Peyer's patch (tissue), 4 donors: ENCODE measurements around the gene GPS1. TPM values are rescaled to one million over a fixed set of nuclear protein-coding genes. Genes with fewer than 3 reads are reported as not detected.
"Not testable (repeated sequence)": the region's sequence is repeated elsewhere in the genome, so short reads cannot be mapped to it uniquely, and the experiment has no call there.

ENCODE experiments used
- DNase-seq, 3 donors: peaks; one replicate each; pipeline ENCODE4 v3.0.0-alpha.2; 2017 to 2019
- H3K27ac ChIP-seq, 4 donors: fragments of 200-600 bp; sonication (generic); one replicate each; pipeline ENCODE4 v1.5.1; 2016 to 2019
- H3K27me3 ChIP-seq, 2 donors: fragments of 200-600 bp; sonication (generic); one replicate each; pipeline ENCODE4 v1.5.1; 2019
- H3K36me3 ChIP-seq, 3 donors: fragments of 200-600 bp; sonication (generic); one replicate each; pipeline ENCODE4 v1.5.1; 2016 to 2019
- H3K4me1 ChIP-seq, 4 donors: fragments of 200-600 bp; sonication (generic); one replicate each; pipeline ENCODE4 v1.5.1; 2016 to 2019
- H3K4me3 ChIP-seq, 4 donors: fragments of 200-600 bp; sonication (generic); 1 replicate in 3 of 4; 2 replicates in 1 of 4; pipeline ENCODE4 v1.5.1; 2016 to 2019; ENCODE audit warnings: mild to moderate bottlenecking in 1 of 4
- H3K9me3 ChIP-seq, 4 donors: fragments of 200-600 bp; sonication (generic); one replicate each; pipeline ENCODE4 v1.5.1; 2016 to 2019; ENCODE audit warnings: mild to moderate bottlenecking in 1 of 4
- POLR2A ChIP-seq, 2 donors: fragments of 450-650 bp; IDR thresholded peaks; one replicate each; pipeline ENCODE4 v1.5.1; 2017; ENCODE audit warnings: antibody characterized with exemption in 2 of 2, mild to moderate bottlenecking in 2 of 2, moderate library complexity in 2 of 2
- total RNA-seq, 4 donors: library from RNA; depleted of rRNA; stranded (reverse); fragments of >200 nt; gene quantifications; one replicate each; pipeline ENCODE4 v1.1.0, GENCODE V29; 2016
- TF ChIP-seq, protein P1 (sequence below), 6 experiments: fragments of 450-650 bp in 4 of 6; fragments of 200-600 bp in 2 of 6; sonication (generic) in 1 of 6; IDR thresholded peaks; one replicate each; pipeline ENCODE4 v1.5.1; 2017 to 2019; ENCODE audit warnings: antibody characterized with exemption in 6 of 6, mild to moderate bottlenecking in 3 of 6, moderate library complexity in 1 of 6

GPS1 gene
- total RNA-seq, 4 donors from 2014 or later = 69.2 to 138 (median 88.5) TPM

DNA sequence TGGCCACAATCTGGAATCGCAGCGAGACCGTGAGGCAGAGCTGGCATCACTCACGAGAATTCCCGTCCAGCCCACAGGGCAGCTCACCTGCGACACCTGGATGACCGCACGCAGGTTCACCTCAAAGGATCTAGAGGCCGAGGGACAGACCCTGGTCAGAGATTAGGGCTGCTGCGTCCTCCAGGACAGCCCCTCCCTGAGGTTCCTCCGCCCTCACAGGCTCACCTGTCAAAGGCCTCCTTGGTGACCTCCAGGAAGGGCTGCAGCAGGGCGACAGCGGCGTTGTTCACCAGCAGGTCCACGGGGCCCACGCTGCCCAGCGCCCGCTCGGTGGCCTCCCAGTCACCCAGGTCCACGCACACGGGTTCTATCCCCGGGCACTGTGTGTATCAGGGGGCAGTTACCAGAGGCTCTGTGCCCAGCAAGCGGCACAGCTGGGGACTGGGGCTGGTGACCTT, 15.0 kb upstream of the GPS1 start:
- Histone ChIP-seq H3K27ac (peak overlapping the region; percentile 93 to 100 (median 96)), H3K36me3 (no peaks in the 10 kb centered on the region), H3K4me3 (peak overlapping the region; percentile 60 to 85 (median 74)), H3K9me3 (no peaks in the 10 kb centered on the region), H3K27me3 (no peaks in the 10 kb centered on the region), H3K4me1 (peaks cover 0 to 23% (median 16%) of the 10 kb centered on the region in 4 donors)
- DNase-seq = no peak
- TF ChIP-seq POLR2A (IDR thresholded peaks at IDR 0.05) = no peak
- TF ChIP-seq, protein P1, sequence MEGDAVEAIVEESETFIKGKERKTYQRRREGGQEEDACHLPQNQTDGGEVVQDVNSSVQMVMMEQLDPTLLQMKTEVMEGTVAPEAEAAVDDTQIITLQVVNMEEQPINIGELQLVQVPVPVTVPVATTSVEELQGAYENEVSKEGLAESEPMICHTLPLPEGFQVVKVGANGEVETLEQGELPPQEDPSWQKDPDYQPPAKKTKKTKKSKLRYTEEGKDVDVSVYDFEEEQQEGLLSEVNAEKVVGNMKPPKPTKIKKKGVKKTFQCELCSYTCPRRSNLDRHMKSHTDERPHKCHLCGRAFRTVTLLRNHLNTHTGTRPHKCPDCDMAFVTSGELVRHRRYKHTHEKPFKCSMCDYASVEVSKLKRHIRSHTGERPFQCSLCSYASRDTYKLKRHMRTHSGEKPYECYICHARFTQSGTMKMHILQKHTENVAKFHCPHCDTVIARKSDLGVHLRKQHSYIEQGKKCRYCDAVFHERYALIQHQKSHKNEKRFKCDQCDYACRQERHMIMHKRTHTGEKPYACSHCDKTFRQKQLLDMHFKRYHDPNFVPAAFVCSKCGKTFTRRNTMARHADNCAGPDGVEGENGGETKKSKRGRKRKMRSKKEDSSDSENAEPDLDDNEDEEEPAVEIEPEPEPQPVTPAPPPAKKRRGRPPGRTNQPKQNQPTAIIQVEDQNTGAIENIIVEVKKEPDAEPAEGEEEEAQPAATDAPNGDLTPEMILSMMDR (IDR thresholded peaks at IDR 0.05) = no peak

GRCh38 chr17:82037092-82037888, 14.4 kb upstream of the GPS1 start, which contains the start of gene DCXR:
Gene DCXR (minus strand): TSS chr17:82037697. CDS start chr17:82037682, 15 bp downstream.
- no peaks in the 10 kb centered on the region for H3K9me3 ChIP-seq
- DNase-seq = peak; percentile 99
- peak within 1 kb of the TSS; percentile 93 to 100 (median 96) for H3K27ac ChIP-seq
- H3K27me3 ChIP-seq = no peaks in the 10 kb centered on the region
- H3K36me3 ChIP-seq = no peaks in the 10 kb centered on the region
- peak within 1 kb of the TSS; percentile 60 to 85 (median 74) for H3K4me3 ChIP-seq
- H3K4me1 ChIP-seq = peaks cover 0 to 18% (median 13%) of the 10 kb centered on the region in 4 donors
- TF ChIP-seq, protein P1 (IDR thresholded peaks at IDR 0.05) = peak; percentile 72 to 94 (median 92)
- peak; percentile 92 to 99 for TF ChIP-seq POLR2A (IDR thresholded peaks at IDR 0.05)

DNA sequence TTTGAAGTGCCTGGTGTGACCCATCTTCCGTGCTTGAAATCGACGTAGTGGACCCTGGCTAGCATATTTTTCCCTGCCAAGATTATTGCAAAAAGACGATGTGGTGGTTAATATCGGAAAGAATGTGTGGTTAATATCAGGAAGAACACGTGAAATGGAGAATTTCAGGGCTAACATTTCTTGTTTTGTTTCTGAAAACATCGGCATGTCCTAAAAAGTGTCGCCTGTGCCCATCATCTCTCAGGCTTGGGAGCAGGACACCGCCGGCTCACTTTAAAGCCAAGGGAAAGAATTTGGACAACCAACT, 13.9 kb upstream of the GPS1 start:
- Histone ChIP-seq H3K4me3 (peak overlapping the region; percentile 60 to 85 (median 74)), H3K27ac (peak overlapping the region; percentile 93 to 100 (median 96)), H3K36me3 (no peaks in the 10 kb centered on the region), H3K27me3 (no peaks in the 10 kb centered on the region), H3K4me1 (peaks cover 0 to 17% (median 12%) of the 10 kb centered on the region in 4 donors), H3K9me3 (no peaks in the 10 kb centered on the region)
- no peak for TF ChIP-seq POLR2A (IDR thresholded peaks at IDR 0.05)
- TF ChIP-seq, protein P1 (IDR thresholded peaks at IDR 0.05) = no peak
- no peak for DNase-seq

DNA sequence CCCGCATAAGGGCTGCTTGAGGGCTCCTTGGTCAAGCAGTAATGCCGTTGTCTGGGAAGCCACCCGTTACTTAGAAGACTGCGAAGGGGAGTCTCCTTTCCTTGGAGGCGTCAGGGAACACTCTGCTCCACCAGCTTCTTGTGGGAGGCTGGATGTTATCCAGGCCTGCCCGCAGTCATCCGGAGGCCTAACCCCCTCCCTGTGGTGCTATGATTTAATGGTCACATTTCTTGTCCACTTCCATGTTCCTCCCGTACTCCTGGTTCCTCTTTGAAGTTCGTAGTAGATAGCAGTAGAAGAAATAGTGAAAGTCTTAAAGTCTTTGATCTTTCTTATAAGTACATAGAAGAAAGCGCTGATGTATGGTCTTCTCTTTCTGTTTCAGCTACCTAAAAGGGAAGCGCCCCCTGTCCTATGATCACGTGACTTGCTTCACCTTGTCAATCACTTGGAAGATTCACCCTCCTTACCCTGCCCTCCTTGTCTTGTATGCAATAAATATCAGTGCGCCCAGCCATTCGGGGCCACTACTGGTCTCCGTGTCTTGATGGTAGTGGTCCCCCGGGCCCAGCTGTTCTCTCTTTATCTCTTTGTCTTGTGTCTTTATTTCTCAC, 12.8 kb upstream of the GPS1 start:
- H3K36me3 ChIP-seq, H3K4me3 ChIP-seq, H3K27me3 ChIP-seq, H3K9me3 ChIP-seq, DNase-seq, H3K27ac ChIP-seq: not testable (repeated sequence)
- peaks cover 0 to 17% (median 12%) of the 10 kb centered on the region in 4 donors for H3K4me1 ChIP-seq

DNA sequence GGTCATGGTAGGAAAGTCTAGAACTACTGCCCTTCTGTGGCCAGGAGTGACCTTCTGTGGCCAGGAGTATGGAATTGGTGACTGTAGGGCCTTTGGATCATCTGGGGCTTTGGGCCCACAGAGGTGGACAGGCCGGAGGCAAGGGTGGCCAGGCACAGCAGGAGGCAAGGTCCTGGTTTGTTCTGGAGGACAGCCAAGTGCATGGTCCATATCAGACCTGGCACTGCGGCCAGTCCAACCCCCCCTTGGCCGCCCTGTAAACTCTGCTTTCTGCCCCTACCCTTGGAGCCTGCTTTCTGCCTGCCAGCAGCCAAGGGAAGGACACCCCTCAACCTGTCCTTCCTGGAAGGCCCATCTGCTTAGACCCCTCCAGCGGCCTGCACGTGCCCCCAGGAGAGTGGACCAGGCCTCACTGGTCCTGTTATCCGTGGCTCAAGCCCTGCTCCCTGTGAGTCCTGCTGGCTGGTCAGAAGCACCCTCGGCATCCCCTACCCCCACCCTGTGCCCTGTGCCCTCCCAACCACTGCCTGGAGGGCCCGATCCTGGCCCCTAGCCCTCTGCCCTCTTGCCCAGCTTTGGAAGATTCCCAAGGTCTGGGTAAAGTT, 11.9 kb upstream of the GPS1 start:
- DNase-seq = no peak
- Histone ChIP-seq H3K27me3 (no peaks in the 10 kb centered on the region), H3K4me1 (peaks cover 0 to 17% (median 12%) of the 10 kb centered on the region in 4 donors), H3K4me3 (no peak overlapping the region), H3K36me3 (no peaks in the 10 kb centered on the region), H3K27ac (no peak overlapping the region), H3K9me3 (no peaks in the 10 kb centered on the region)
- no peak for TF ChIP-seq POLR2A (IDR thresholded peaks at IDR 0.05)
- TF ChIP-seq, protein P1 (IDR thresholded peaks at IDR 0.05) = no peak
